ENCODE results near the gene GFI1. TPM values are rescaled to one million over a fixed set of nuclear protein-coding genes. Genes with fewer than 3 reads are reported as not detected.

Gene GFI1
- total and polyA plus RNA-seq, 2 of the 8 experiments (the other 6 are each of a cell fraction or from before 2014, with no cell fraction given), result 0.08 to 0.17 TPM

DNA sequence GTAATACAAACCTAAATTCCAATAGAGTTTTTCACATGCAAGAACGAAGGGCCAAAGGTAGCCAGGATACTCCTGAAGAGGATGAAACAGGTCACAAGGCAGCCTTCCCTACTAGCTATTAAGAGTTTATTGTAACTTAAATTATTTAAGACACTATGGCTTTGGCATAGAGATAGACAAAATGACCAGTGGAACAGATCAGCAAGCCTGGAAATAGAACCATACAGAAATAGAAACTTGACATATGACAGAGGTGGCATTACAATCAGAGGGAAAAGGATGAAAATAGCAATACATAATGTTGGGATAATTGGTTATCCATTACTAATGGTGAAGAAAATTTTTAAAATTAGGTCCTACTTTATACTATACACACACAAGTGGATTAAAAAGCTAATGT, 16.5 kb downstream of the GFI1 start (continued):
- no peak for TF ChIP-seq CHD7 (IDR thresholded peaks at IDR 0.05; ENCODE audit: insufficient replicate concordance, low read length)

Data from H1 (cell line).